Mesangial cell (primary cell): Measurements from ENCODE around the gene AMN. TPM values are rescaled to one million over a fixed set of nuclear protein-coding genes. Genes with fewer than 3 reads are reported as not detected.

ENCODE experiments used
- total RNA-seq: library from RNA; depleted of rRNA; stranded (reverse); fragments of >200 nt; gene quantifications from 2 replicates; pipeline ENCODE4 v1.2.3, GENCODE V29; 2015

Gene AMN
- total RNA-seq = 1.4 TPM in 1 of 2 replicates, not detected in the other

GRCh38 chr14:102922490-102923200, at the start of gene AMN:
TSS of gene AMN (plus strand) at chr14:102922663. CDS start at chr14:102922689, 26 bp downstream.

Other genes starting within 250 kb of the AMN start
- 14.1 and 17.8 TPM in 2 replicates for gene TRAF3, start 145.2 kb upstream of the AMN start, total RNA-seq
- 93.7 and 141 TPM in 2 replicates for gene CDC42BPB, start 134.9 kb downstream of the AMN start, total RNA-seq
- gene LBHD2, start 161.5 kb downstream of the AMN start, total RNA-seq = 0.76 TPM in 1 of 2 replicates, not detected in the other
- 0.25 TPM in 1 of 2 replicates, not detected in the other for gene EXOC3L4, start 172.1 kb downstream of the AMN start, total RNA-seq
- gene TNFAIP2, start 200.8 kb downstream of the AMN start, total RNA-seq = 81.6 and 138 TPM in 2 replicates